Osteoblast (primary cell): ENCODE measurements around the gene OLFM1. TPM values are rescaled to one million over a fixed set of nuclear protein-coding genes. Genes with fewer than 3 reads are reported as not detected.

Source experiments
- DNase-seq: peaks from one replicate; pipeline ENCODE4 v3.0.0; 2011; ENCODE audit warnings: low spot score, mixed read lengths; ENCODE audit not compliant: insufficient read length; ENCODE audit errors: missing footprints
- H2AFZ ChIP-seq: 2 replicates; pipeline ENCODE4 v1.6.0; 2011; ENCODE audit warnings: mild to moderate bottlenecking, low read length
- H3K27ac ChIP-seq: 2 replicates; pipeline ENCODE4 v1.5.1; 2011; ENCODE audit warnings: mild to moderate bottlenecking, low read depth, low read length, moderate library complexity
- H3K27me3 ChIP-seq: 2 replicates; pipeline ENCODE4 v1.6.0; 2012; ENCODE audit warnings: mild to moderate bottlenecking, control low read depth, inconsistent platforms, low read length, moderate library complexity; ENCODE audit not compliant: insufficient read depth
- H3K36me3 ChIP-seq: 2 replicates; pipeline ENCODE4 v1.5.1; 2011; ENCODE audit warnings: mild to moderate bottlenecking, low read length, control low read depth, moderate library complexity; ENCODE audit not compliant: insufficient read depth
- H3K4me1 ChIP-seq: 2 replicates; pipeline ENCODE4 v1.5.1; 2011; ENCODE audit warnings: mild to moderate bottlenecking, low read length, control low read depth, moderate library complexity; ENCODE audit not compliant: insufficient read depth
- H3K4me2 ChIP-seq: 2 replicates; pipeline ENCODE4 v1.6.0; 2011; ENCODE audit warnings: mild to moderate bottlenecking, low read length; ENCODE audit not compliant: insufficient read depth
- H3K4me3 ChIP-seq: fragments of 200-600 bp; sonication (generic); 3 replicates; pipeline ENCODE4 v1.5.1; 2012; ENCODE audit warnings: mild to moderate bottlenecking, low read length, inconsistent platforms; ENCODE audit not compliant: insufficient read depth
- H3K79me2 ChIP-seq: 2 replicates; pipeline ENCODE4 v1.6.0; 2012; ENCODE audit warnings: mild to moderate bottlenecking, low read length, control low read depth, inconsistent platforms; ENCODE audit not compliant: insufficient read depth
- H3K9me3 ChIP-seq: 2 replicates; pipeline ENCODE4 v1.5.1; 2011; ENCODE audit warnings: low read depth, low read length, control low read depth
- H4K20me1 ChIP-seq: 2 replicates; pipeline ENCODE4 v1.6.0; 2012; ENCODE audit warnings: mild to moderate bottlenecking, low read length, control low read depth; ENCODE audit not compliant: insufficient read depth
- total RNA-seq: library from RNA; depleted of rRNA; stranded (reverse); fragments of >200 nt; gene quantifications from 2 replicates; pipeline ENCODE4 v1.2.3, GENCODE V29; 2012
- TF ChIP-seq, protein P1 (sequence below): IDR thresholded peaks from 2 replicates; pipeline ENCODE4 v1.5.1; 2011; ENCODE audit warnings: mild to moderate bottlenecking, low read depth, low read length, moderate library complexity; ENCODE audit errors: extremely low read depth

The OLFM1 gene
- total RNA-seq, 1 donor, result under 0.01 TPM

DNA sequence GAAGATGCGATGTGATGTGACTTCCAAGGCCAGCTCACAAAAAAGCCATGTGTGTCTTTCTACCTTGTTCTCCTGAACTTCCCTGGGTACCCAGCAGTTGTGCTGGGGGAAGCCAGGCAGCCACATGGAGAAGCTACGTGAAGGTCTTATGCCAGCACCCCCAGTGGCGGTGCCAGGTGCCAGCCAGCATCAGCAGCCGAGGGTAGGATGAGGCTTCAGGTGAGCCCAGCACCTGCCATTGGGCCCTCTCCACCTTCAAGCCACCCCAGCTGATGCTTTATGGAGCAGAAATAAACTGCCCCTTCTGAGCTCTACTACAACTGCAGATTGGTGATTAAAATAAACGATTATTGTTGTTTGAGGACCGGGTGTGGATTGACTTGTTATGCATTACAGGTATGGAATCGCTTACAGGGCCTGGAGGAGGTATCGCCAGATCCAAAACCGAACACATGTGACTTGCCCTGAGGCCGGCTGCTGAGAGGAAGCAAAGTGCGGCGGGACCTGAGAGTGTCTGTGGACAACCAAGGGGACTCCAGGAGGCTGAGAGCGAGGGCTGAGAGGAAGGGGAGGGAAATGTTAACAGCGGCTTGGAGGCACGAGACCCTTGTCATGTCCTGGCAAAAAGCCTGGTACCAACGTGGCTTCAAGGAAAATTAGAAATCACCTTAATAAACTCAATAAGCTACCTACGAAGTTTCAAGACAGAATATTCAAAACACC lies 36.0 kb upstream of the OLFM1 start:
- H4K20me1 ChIP-seq, result no peaks in the 10 kb centered on the region
- H3K4me1 ChIP-seq, result no peaks in the 10 kb centered on the region
- H2AFZ ChIP-seq, result no peak overlapping the region
- no peaks in the 10 kb centered on the region for H3K79me2 ChIP-seq
- no peak overlapping the region for H3K4me3 ChIP-seq
- H3K4me2 ChIP-seq, result no peak overlapping the region
- H3K27me3 ChIP-seq, result no peaks in the 10 kb centered on the region
- TF ChIP-seq, protein P1, sequence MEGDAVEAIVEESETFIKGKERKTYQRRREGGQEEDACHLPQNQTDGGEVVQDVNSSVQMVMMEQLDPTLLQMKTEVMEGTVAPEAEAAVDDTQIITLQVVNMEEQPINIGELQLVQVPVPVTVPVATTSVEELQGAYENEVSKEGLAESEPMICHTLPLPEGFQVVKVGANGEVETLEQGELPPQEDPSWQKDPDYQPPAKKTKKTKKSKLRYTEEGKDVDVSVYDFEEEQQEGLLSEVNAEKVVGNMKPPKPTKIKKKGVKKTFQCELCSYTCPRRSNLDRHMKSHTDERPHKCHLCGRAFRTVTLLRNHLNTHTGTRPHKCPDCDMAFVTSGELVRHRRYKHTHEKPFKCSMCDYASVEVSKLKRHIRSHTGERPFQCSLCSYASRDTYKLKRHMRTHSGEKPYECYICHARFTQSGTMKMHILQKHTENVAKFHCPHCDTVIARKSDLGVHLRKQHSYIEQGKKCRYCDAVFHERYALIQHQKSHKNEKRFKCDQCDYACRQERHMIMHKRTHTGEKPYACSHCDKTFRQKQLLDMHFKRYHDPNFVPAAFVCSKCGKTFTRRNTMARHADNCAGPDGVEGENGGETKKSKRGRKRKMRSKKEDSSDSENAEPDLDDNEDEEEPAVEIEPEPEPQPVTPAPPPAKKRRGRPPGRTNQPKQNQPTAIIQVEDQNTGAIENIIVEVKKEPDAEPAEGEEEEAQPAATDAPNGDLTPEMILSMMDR, result no peak
- H3K36me3 ChIP-seq, result no peaks in the 10 kb centered on the region
- DNase-seq, result peak; percentile 34
- H3K9me3 ChIP-seq, result no peaks in the 10 kb centered on the region
- no peak overlapping the region for H3K27ac ChIP-seq

DNA sequence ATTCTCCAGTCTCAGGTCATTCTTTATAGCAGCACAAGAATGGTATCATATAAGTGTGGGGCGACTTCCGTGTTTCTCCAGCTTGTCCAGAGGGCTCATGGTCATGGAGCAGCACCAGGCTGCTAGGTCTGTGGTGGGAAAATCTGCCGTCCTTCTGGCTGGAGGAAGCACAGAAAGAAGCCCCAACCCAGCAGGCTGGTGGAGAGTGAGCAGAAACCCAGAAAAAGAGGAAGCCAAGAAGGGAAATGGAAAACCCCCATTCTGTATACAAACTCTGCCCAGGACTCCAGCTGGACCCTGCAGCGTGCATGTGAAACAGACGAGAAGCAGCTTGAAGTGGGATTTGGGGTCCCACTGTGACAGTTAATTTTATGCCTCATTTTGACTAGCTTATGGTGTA lies 34.3 kb upstream of the OLFM1 start:
- TF ChIP-seq, protein P1, result no peak
- H3K79me2 ChIP-seq, result no peaks in the 10 kb centered on the region
- no peaks in the 10 kb centered on the region for H3K4me1 ChIP-seq
- no peak overlapping the region for H3K27ac ChIP-seq
- H3K36me3 ChIP-seq, result no peaks in the 10 kb centered on the region
- H3K4me2 ChIP-seq, result no peak overlapping the region
- H2AFZ ChIP-seq, result no peak overlapping the region
- no peak overlapping the region for H3K4me3 ChIP-seq
- peak; percentile 10 for DNase-seq
- H4K20me1 ChIP-seq, result no peaks in the 10 kb centered on the region
- no peaks in the 10 kb centered on the region for H3K9me3 ChIP-seq
- no peaks in the 10 kb centered on the region for H3K27me3 ChIP-seq

DNA sequence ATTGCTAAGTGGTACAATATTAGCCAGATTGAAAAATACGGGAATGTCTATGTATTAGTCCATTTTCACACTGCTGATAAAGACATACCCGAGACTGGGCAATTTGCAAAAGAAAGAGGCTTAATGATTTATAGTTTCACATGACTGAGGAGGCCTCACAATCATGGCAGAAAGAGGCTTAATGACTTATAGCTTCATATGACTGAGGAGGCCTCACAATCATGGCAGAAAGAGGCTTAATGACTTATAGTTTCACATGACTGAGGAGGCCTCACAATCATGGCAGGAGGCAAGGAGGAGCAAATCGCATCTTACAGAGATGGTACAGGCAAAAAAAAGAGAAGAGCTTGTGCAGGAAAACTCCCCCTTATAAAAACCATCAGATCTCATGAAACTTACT lies 32.3 kb upstream of the OLFM1 start:
- Histone ChIP-seq H3K4me3 (no peak overlapping the region), H3K9me3 (no peaks in the 10 kb centered on the region), H3K27ac (no peak overlapping the region), H3K79me2 (no peaks in the 10 kb centered on the region), H3K4me2 (no peak overlapping the region), H3K4me1 (no peaks in the 10 kb centered on the region), H3K36me3 (no peaks in the 10 kb centered on the region), H3K27me3 (no peaks in the 10 kb centered on the region), H4K20me1 (no peaks in the 10 kb centered on the region), H2AFZ (no peak overlapping the region)
- DNase-seq, result no peak
- TF ChIP-seq, protein P1, result no peak

DNA sequence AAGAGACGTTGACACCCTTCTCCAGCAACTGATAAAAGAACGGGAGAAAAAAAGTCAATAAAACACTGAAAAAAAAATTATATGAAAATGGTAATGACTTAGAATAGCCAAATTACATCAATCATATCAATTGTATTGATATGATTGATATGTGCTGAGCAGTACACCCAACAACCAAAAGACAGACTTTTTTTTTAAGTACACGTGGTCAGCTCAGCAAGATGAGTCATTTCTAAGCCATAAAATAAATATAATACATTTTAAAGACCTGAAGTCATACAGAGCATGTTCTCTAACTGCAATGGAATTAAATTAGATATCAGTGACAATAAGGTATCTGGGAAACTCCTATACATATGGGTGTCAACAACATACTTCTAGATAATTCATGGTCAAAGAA lies 30.9 kb upstream of the OLFM1 start:
- no peaks in the 10 kb centered on the region for H3K79me2 ChIP-seq
- no peak overlapping the region for H3K4me2 ChIP-seq
- H3K4me3 ChIP-seq, result no peak overlapping the region
- H3K27me3 ChIP-seq, result no peaks in the 10 kb centered on the region
- H3K9me3 ChIP-seq, result no peaks in the 10 kb centered on the region
- peak; percentile 59 for DNase-seq
- TF ChIP-seq, protein P1, result no peak
- H3K4me1 ChIP-seq, result no peaks in the 10 kb centered on the region
- no peaks in the 10 kb centered on the region for H3K36me3 ChIP-seq
- no peak overlapping the region for H2AFZ ChIP-seq
- H4K20me1 ChIP-seq, result no peaks in the 10 kb centered on the region
- no peak overlapping the region for H3K27ac ChIP-seq
